H1 (cell line): ENCODE data around the gene LMTK2. TPM values are rescaled to one million over a fixed set of nuclear protein-coding genes. Genes with fewer than 3 reads are reported as not detected.
A peak's percentile ranks its signal among the peaks of the same experiment; 100 is the strongest.

Experiments used
- CTCF ChIA-PET: fragments of 300-600 bp; sonication (Branson Sonifier 250); formaldehyde crosslinking; loops from one replicate; lab custom pipeline; 2021; ENCODE audit not compliant: partially characterized antibody; lab: Charles Lee
- POLR2A ChIA-PET: fragments of 300-600 bp; sonication (Branson Sonifier 250); formaldehyde crosslinking; loops from one replicate; lab custom pipeline; 2021; ENCODE audit warnings: inconsistent platforms; ENCODE audit not compliant: partially characterized antibody; lab: Charles Lee
- DNase-seq, 2 experiments: peaks; one replicate each; pipeline versions ENCODE4 v3.0.0 to v3.0.0-alpha.2; 2010 to 2022; ENCODE audit warnings: low spot score in 2 of 2, low read depth in 1 of 2, mixed read lengths in 1 of 2
- FAIRE-seq: peaks from 2 replicates; lab custom pipeline; 2011; peaks lifted over from hg19 to GRCh38; lab: Jason Lieb, UNC
- H2AFZ ChIP-seq: 2 replicates; pipeline ENCODE4 v1.8.1; 2012; ENCODE audit warnings: low read length, inconsistent platforms
- H2AK5ac ChIP-seq: 2 replicates; pipeline ENCODE4 v1.6.1; 2013; ENCODE audit warnings: low read depth, low read length
- H2BK120ac ChIP-seq: replicated peaks from 2 replicates; pipeline ENCODE3; 2013; ENCODE audit warnings: low read depth, low read length, inconsistent platforms
- H2BK12ac ChIP-seq: 2 replicates; pipeline ENCODE4 v1.6.1; 2013; ENCODE audit warnings: low read depth, low read length
- H2BK15ac ChIP-seq: 2 replicates; pipeline ENCODE4 v1.6.1; 2013; ENCODE audit warnings: low read length
- H2BK20ac ChIP-seq: 2 replicates; pipeline ENCODE4 v1.6.1; 2013; ENCODE audit warnings: low read length
- H2BK5ac ChIP-seq: 2 replicates; pipeline ENCODE4 v1.6.1; 2013; ENCODE audit warnings: low read depth, low read length
- H3K14ac ChIP-seq: 2 replicates; pipeline ENCODE4 v1.6.1; 2013; ENCODE audit warnings: inconsistent platforms; ENCODE audit not compliant: insufficient read length
- H3K18ac ChIP-seq: 2 replicates; pipeline ENCODE4 v1.6.1; 2013; ENCODE audit warnings: low read length; ENCODE audit errors: extremely low read depth
- H3K23ac ChIP-seq: 2 replicates; pipeline ENCODE4 v1.6.1; 2013; ENCODE audit warnings: inconsistent platforms; ENCODE audit not compliant: insufficient read length
- H3K23me2 ChIP-seq: 2 replicates; pipeline ENCODE4 v1.6.1; 2013; ENCODE audit warnings: low read depth, low read length
- H3K27ac ChIP-seq: 2 replicates; pipeline ENCODE4 v1.6.1; 2011; ENCODE audit warnings: low read depth, low read length, inconsistent platforms
- H3K27me3 ChIP-seq, 4 experiments: replicated peaks in 1 of 4; 1 replicate in 1 of 4; 2 replicates in 3 of 4; pipeline versions ENCODE4 v1.6.1 to v1.8.1; 2011 to 2013; ENCODE audit warnings: low read length in 3 of 4, mild to moderate bottlenecking in 3 of 4, inconsistent platforms in 2 of 4, mixed read lengths in 2 of 4, moderate library complexity in 1 of 4; ENCODE audit not compliant: control insufficient read depth in 3 of 4, insufficient read depth in 3 of 4; ENCODE audit errors: extremely low read depth in 1 of 4
- H3K36me3 ChIP-seq, 4 experiments: 2 replicates each; pipeline versions ENCODE4 v1.6.1 to v1.8.1; 2011 to 2013; ENCODE audit warnings: mild to moderate bottlenecking in 4 of 4, low read length in 3 of 4, moderate library complexity in 2 of 4, control low read depth in 1 of 4, inconsistent platforms in 1 of 4; ENCODE audit not compliant: insufficient read depth in 4 of 4, control insufficient read depth in 2 of 4
- H3K4ac ChIP-seq: replicated peaks from 2 replicates; pipeline ENCODE3; 2013; ENCODE audit warnings: low read length, low read depth, mixed read lengths, inconsistent platforms; ENCODE audit not compliant: insufficient read length
- H3K4me1 ChIP-seq, 4 experiments: replicated peaks in 1 of 4; 1 replicate in 1 of 4; 2 replicates in 3 of 4; pipeline versions ENCODE4 v1.6.1 to v1.8.1; 2011 to 2013; ENCODE audit warnings: low read length in 3 of 4, inconsistent platforms in 2 of 4, mixed read lengths in 1 of 4; ENCODE audit not compliant: insufficient read depth in 4 of 4, control insufficient read depth in 3 of 4
- H3K4me2 ChIP-seq, 2 experiments: 2 replicates each; pipeline versions ENCODE4 v1.6.1 to v1.8.1; 2011 to 2013; ENCODE audit warnings: low read depth in 2 of 2, low read length in 2 of 2, control low read depth in 1 of 2, inconsistent platforms in 1 of 2, mild to moderate bottlenecking in 1 of 2; ENCODE audit not compliant: insufficient read depth in 1 of 2
- H3K4me3 ChIP-seq, 4 experiments: fragments of 200-600, 300-600 bp in 1 of 4; sonication (generic), shearing (Covaris generic), sonication (Bioruptor Twin) in 1 of 4; 2 replicates each; pipeline versions ENCODE4 v1.5.1 to v1.8.1; 2011 to 2016; ENCODE audit warnings: low read length in 4 of 4, low read depth in 3 of 4, control low read depth in 2 of 4, inconsistent platforms in 2 of 4, mild to moderate bottlenecking in 2 of 4, mixed read lengths in 1 of 4, moderate library complexity in 1 of 4; ENCODE audit not compliant: insufficient read depth in 2 of 4; ENCODE audit errors: extremely low read depth in 1 of 4
- H3K56ac ChIP-seq: replicated peaks from 2 replicates; pipeline ENCODE3; 2013; ENCODE audit warnings: low read depth, mild to moderate bottlenecking, mixed read lengths, low read length, inconsistent platforms; ENCODE audit not compliant: insufficient read length
- H3K79me1 ChIP-seq: 2 replicates; pipeline ENCODE4 v1.6.1; 2013; ENCODE audit warnings: low read depth, low read length, control low read depth
- H3K79me2 ChIP-seq, 2 experiments: 2 replicates each; pipeline versions ENCODE4 v1.6.1 to v1.8.1; 2012 to 2013; ENCODE audit warnings: low read length in 2 of 2, mild to moderate bottlenecking in 2 of 2, inconsistent platforms in 1 of 2; ENCODE audit not compliant: insufficient read depth in 2 of 2, control insufficient read depth in 1 of 2
- H3K9ac ChIP-seq, 4 experiments: replicated peaks in 1 of 4; 1 replicate in 1 of 4; 2 replicates in 3 of 4; pipeline versions ENCODE4 v1.6.1 to v1.8.1; 2011 to 2013; ENCODE audit warnings: low read depth in 3 of 4, low read length in 3 of 4, control low read depth in 2 of 4, mild to moderate bottlenecking in 2 of 4, moderate library complexity in 2 of 4, inconsistent platforms in 1 of 4; ENCODE audit errors: extremely low read depth in 1 of 4
- H3K9me3 ChIP-seq, 2 experiments: 2 replicates each; pipeline versions ENCODE4 v1.6.1 to v1.8.1; 2012 to 2013; ENCODE audit warnings: mild to moderate bottlenecking in 2 of 2, moderate library complexity in 2 of 2, control low read depth in 1 of 2, inconsistent platforms in 1 of 2, low read depth in 1 of 2, low read length in 1 of 2, mixed read lengths in 1 of 2; ENCODE audit not compliant: insufficient read depth in 2 of 2
- H4K20me1 ChIP-seq, 2 experiments: replicated peaks in 1 of 2; 2 replicates each; pipeline versions ENCODE3 to v1.8.1; 2011 to 2013; ENCODE audit warnings: inconsistent platforms in 2 of 2, low read length in 2 of 2, mild to moderate bottlenecking in 1 of 2; ENCODE audit not compliant: insufficient read depth in 2 of 2, control insufficient read depth in 1 of 2
- H4K5ac ChIP-seq: 2 replicates; pipeline ENCODE4 v1.6.1; 2013; ENCODE audit warnings: low read length, low read depth, mixed read lengths, inconsistent platforms; ENCODE audit not compliant: insufficient read length
- H4K8ac ChIP-seq: 2 replicates; pipeline ENCODE4 v1.8.0; 2013; ENCODE audit warnings: mild to moderate bottlenecking, moderate library complexity, low read length, inconsistent platforms; ENCODE audit not compliant: insufficient read depth; ENCODE audit errors: extremely low read depth
- H4K91ac ChIP-seq: replicated peaks from 2 replicates; pipeline ENCODE3; 2013; ENCODE audit warnings: low read length, mixed read lengths, inconsistent platforms; ENCODE audit not compliant: insufficient read length
- HDAC2 ChIP-seq, 2 experiments: fragments of 300-600 bp in 1 of 2; sonication (generic) in 1 of 2; IDR thresholded peaks; 2 replicates each; pipeline ENCODE4 v1.6.1; 2011 to 2012; ENCODE audit warnings: low read depth in 2 of 2, low read length in 2 of 2, mild to moderate bottlenecking in 2 of 2, moderate library complexity in 2 of 2, borderline replicate concordance in 1 of 2, inconsistent platforms in 1 of 2
- PHF8 ChIP-seq: fragments of 200-600 bp; sonication (generic); conservative IDR thresholded peaks from 2 replicates; pipeline ENCODE4 v1.7.1; 2012; ENCODE audit warnings: low read depth, mild to moderate bottlenecking, inconsistent platforms, low read length, moderate library complexity
- WGBS, 2 experiments: shearing (Covaris generic) in 1 of 2; methylation state at CpG; one replicate each; pipeline versions ENCODE4 v1.1.6 to v1.1.7; 2013 to 2015; ENCODE audit warnings: low lambda C conversion rate in 2 of 2, mixed read lengths in 2 of 2, inconsistent platforms in 1 of 2, low coverage in 1 of 2, missing lambda C conversion rate in 1 of 2; ENCODE audit not compliant: insufficient replicate concordance in 2 of 2, insufficient coverage in 1 of 2, insufficient read length in 1 of 2; ENCODE audit errors: extremely low coverage in 1 of 2, missing lambda C conversion rate in 1 of 2; 5-methylcytosine and 5-hydroxymethylcytosine counted together
- polyA plus RNA-seq, 7 experiments: library from polyadenylated mRNA; depleted of rRNA in 3 of 7; stranded (reverse) in 5 of 7; unstranded in 2 of 7; fragments of >200 nt in 5 of 7; fragments of 200-250 nt in 2 of 7; gene quantifications; 1 replicate in 5 of 7; 2 replicates in 1 of 7; 4 replicates in 1 of 7; pipeline versions ENCODE4 v1.2.1 to v1.2.3, GENCODE V29; 2011 to 2013; ENCODE audit warnings: missing spikeins in 2 of 7, mixed read lengths in 2 of 7
- total RNA-seq: library from RNA; stranded (reverse); fragmentation: NEBNext Ultra II Directional; extraction: Animal tissue kit (Norgen Biotek cat#: 25700); gene quantifications from 2 replicates; pipeline ENCODE4 v1.2.1, GENCODE V29; 2021

The LMTK2 gene
- total and polyA plus RNA-seq, 2 of the 8 experiments (the other 6 are each of a cell fraction or from before 2014, with no cell fraction given) = 9.7 to 30.7 TPM

DNA sequence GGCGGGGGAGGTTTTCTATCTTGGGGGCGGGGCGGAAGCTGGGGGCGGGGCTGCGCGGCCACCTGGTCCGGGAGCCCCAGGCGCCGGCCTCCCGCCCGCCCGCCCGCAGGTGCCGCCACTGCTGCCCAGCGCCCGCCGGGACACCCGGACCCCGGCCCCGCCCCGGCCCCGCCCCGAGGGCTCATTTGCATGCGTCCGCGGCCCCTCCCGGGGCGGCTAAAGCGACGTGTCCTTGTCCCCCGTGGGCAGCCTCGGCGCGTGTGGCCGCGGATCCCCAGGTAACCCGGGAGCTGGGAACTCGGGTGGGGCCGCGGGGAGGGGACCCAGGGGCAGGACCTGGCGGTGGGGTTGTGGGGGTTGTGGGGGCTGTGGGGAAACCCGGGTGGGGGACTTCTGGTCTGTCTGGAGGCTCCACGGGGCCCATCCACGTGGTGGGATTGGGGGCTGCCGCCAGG, 104.6 kb downstream of the LMTK2 start, which contains the start of gene BHLHA15:
TSS of gene BHLHA15 (plus strand) at position 219 of the 455 bp plus-strand sequence. CDS start 871 bp downstream, outside the sequence.
- Histone ChIP-seq H4K20me1 (peaks cover 0 to 3% of the 10 kb centered on the region in 2 experiments), H2BK20ac (no peak within 1 kb of the TSS), H3K4me1 (peaks cover 0 to 5% (median 3%) of the 10 kb centered on the region in 4 experiments; a peak in 3 of 7 replicates), H2AFZ (no peak within 1 kb of the TSS), H3K18ac (no peak within 1 kb of the TSS; the same call in 1 of the 2 replicates), H4K91ac (no peak within 1 kb of the TSS), H3K79me2 (no peaks in the 10 kb centered on the region), H3K27me3 (no peaks in the 10 kb centered on the region), H3K79me1 (no peaks in the 10 kb centered on the region; the same call in 1 of the 2 replicates), H4K5ac (no peak within 1 kb of the TSS), H3K56ac (no peak within 1 kb of the TSS), H3K9ac (no peak within 1 kb of the TSS), H2BK15ac (no peak within 1 kb of the TSS; the same call in 1 of the 2 replicates), H3K23me2 (peaks cover 4% of the 10 kb centered on the region; the same call in 1 of the 2 replicates), H3K36me3 (peaks cover 0 to 8% (median 0%) of the 10 kb centered on the region in 4 experiments; a peak in 4 of 8 replicates), H3K14ac (no peak within 1 kb of the TSS), H2BK12ac (peak within 1 kb of the TSS; percentile 50; the same call in 1 of the 2 replicates), H3K27ac (no peak within 1 kb of the TSS), H2BK120ac (no peak within 1 kb of the TSS), H2AK5ac (no peak within 1 kb of the TSS), H3K23ac (no peak within 1 kb of the TSS), H4K8ac (no peak within 1 kb of the TSS; the same call in 1 of the 2 replicates), H3K4me3 (peak within 1 kb of the TSS; percentile 15 to 80 (median 27); a peak in 6 of 8 replicates), H3K9me3 (no peaks in the 10 kb centered on the region), H3K4ac (peak within 1 kb of the TSS; percentile 85), H2BK5ac (no peak within 1 kb of the TSS), H3K4me2 (peak within 1 kb of the TSS; percentile 56 to 59)
- POLR2A ChIA-PET = interaction anchor here (1.1 kb wide), 1 partner anchor 25 kb away, joined by 3 read pairs; no protein-coding TSS in a partner anchor
- WGBS, 2 experiments = 28% methylated on average over 8 of the region's 45 CpGs; no CpG with 5 or more reads in 1 of the 2 experiments
- no peak for FAIRE-seq
- no peak for DNase-seq
- CTCF ChIA-PET = interaction anchor here (0.6 to 1.7 kb wide), 3 partner anchors 26 to 46 kb away, joined by 3 to 5 read pairs (median 3); no protein-coding TSS in a partner anchor
- TF ChIP-seq HDAC2 (IDR thresholded peaks at IDR 0.05; ENCODE audit: borderline replicate concordance in 1 of 2, low read depth in 2 of 2, low read length in 2 of 2) (0 out of 4 replicates have a peak, but pooled peaks of 1 of the 2 experiments have one; percentile 17), PHF8 (no peak)
